HepG2 (cell line): Measurements from ENCODE around the gene RAB34. TPM values are rescaled to one million over a fixed set of nuclear protein-coding genes. Genes with fewer than 3 reads are reported as not detected.

Experiments used
- BCL3 ChIP-seq: sonication (generic); formaldehyde crosslinking; IDR thresholded peaks from 2 replicates; pipeline ENCODE4 v1.5.1; 2020; ENCODE audit warnings: mild to moderate bottlenecking, missing genetic modification reagents, moderate library complexity
- BCL6 ChIP-seq: IDR thresholded peaks from 2 replicates; pipeline ENCODE4 v1.6.1; 2016; ENCODE audit warnings: missing genetic modification reagents, missing compliant biosample characterization
- BHLHE40 ChIP-seq: IDR thresholded peaks from 2 replicates; pipeline ENCODE4 v1.6.1; 2011; ENCODE audit warnings: low read length, improper control_type of control experiment
- HOXA9 ChIP-seq: sonication (generic); formaldehyde crosslinking; IDR thresholded peaks from 2 replicates; pipeline ENCODE4 v1.8.1; 2022; ENCODE audit warnings: missing genetic modification reagents, mild to moderate bottlenecking, moderate library complexity, borderline replicate concordance
- KDM1A ChIP-seq: IDR thresholded peaks from 2 replicates; pipeline ENCODE4 v1.6.1; 2016; ENCODE audit warnings: missing compliant biosample characterization
- MYC ChIP-seq: sonication (generic); formaldehyde crosslinking; IDR thresholded peaks from 2 replicates; pipeline ENCODE4 v1.9.0; 2021; ENCODE audit warnings: missing genetic modification reagents, borderline replicate concordance
- NKX3-1 ChIP-seq: sonication (generic); formaldehyde crosslinking; IDR thresholded peaks from 2 replicates; pipeline ENCODE4 v1.5.0; 2020; ENCODE audit warnings: missing genetic modification reagents
- SKIL ChIP-seq: sonication (generic); formaldehyde crosslinking; IDR thresholded peaks from 2 replicates; pipeline ENCODE4 v1.8.0; 2022; ENCODE audit warnings: missing genetic modification reagents, mild to moderate bottlenecking, moderate library complexity, borderline replicate concordance
- SNAPC4 ChIP-seq: sonication (generic); formaldehyde crosslinking; IDR thresholded peaks from 2 replicates; pipeline ENCODE4 v1.4.0; 2020; ENCODE audit warnings: mild to moderate bottlenecking, missing genetic modification reagents
- WIZ ChIP-seq: sonication (generic); formaldehyde crosslinking; IDR thresholded peaks from 2 replicates; pipeline ENCODE4 v1.5.1; 2020; ENCODE audit warnings: mild to moderate bottlenecking, missing genetic modification reagents
- ZNF142 ChIP-seq: sonication (generic); formaldehyde crosslinking; IDR thresholded peaks from 2 replicates; pipeline ENCODE4 v1.4.0; 2020; ENCODE audit warnings: missing genetic modification reagents
- ZNF30 ChIP-seq: sonication (generic); formaldehyde crosslinking; IDR thresholded peaks from 2 replicates; pipeline ENCODE4 v1.5.0; 2020; ENCODE audit warnings: mild to moderate bottlenecking, missing genetic modification reagents
- ZSCAN9 ChIP-seq: IDR thresholded peaks from 2 replicates; pipeline ENCODE4 v1.6.1; 2016; ENCODE audit warnings: borderline replicate concordance
- polyA plus RNA-seq, 8 experiments: library from polyadenylated mRNA; depleted of rRNA in 3 of 8; stranded (reverse) in 7 of 8; unstranded in 1 of 8; fragments of >200 nt; fragmentation: Illumina TruSeq in 4 of 8; extraction: Trizol in 4 of 8; gene quantifications; 2 replicates each; pipeline versions ENCODE4 v1.2.1 to v1.2.3, GENCODE V29; 2011 to 2016; ENCODE audit warnings: low read depth in 4 of 8, missing spikeins in 1 of 8, mixed read lengths in 1 of 8; ENCODE audit not compliant: insufficient read depth in 1 of 8
- total RNA-seq, 5 experiments: library from RNA; depleted of rRNA; stranded (reverse); fragments of >200 nt; fragmentation: Illumina TruSeq; extraction: Trizol; gene quantifications; 2 replicates each; pipeline ENCODE4 v1.2.3, GENCODE V29; 2016; ENCODE audit warnings: low read depth in 1 of 5

RAB34 gene
- total and polyA plus RNA-seq, 2 of the 13 experiments (the other 11 are each of a cell fraction or from before 2014, with no cell fraction given) = 0.49 TPM; not detected in 1

- TF ChIP-seq SKIL (CRISPR knock-in tag) = peak; percentile 86
- TF ChIP-seq BCL3 (CRISPR knock-in tag) = peak; percentile 45; the same call in 1 of the 2 replicates
- TF ChIP-seq BHLHE40 = peak; percentile 12
- peak; percentile 57; the same call in 1 of the 2 replicates for TF ChIP-seq BCL6 (CRISPR knock-in tag)
- TF ChIP-seq ZNF142 (CRISPR knock-in tag) = peak; percentile 60; the same call in 1 of the 2 replicates
- peak; percentile 61 for TF ChIP-seq ZSCAN9 (CRISPR knock-in tag)
- peak; percentile 26; the same call in 1 of the 2 replicates for TF ChIP-seq SNAPC4 (CRISPR knock-in tag)
- peak; percentile 93 for TF ChIP-seq MYC (CRISPR knock-in tag)
- 0 out of 2 replicates have a peak, but pooled peaks have one; percentile 43 for TF ChIP-seq NKX3-1
- no peak for TF ChIP-seq KDM1A
- no peak for TF ChIP-seq ZNF30
- no peak for TF ChIP-seq WIZ (CRISPR knock-in tag)
- TF ChIP-seq HOXA9 = peak; percentile 59; the same call in 1 of the 2 replicates
These were observed 19.3 kb downstream of the RAB34 start (continued) for GRCh38 chr17:28698253-28698941.
